Measurements from ENCODE around the gene HOXA7. TPM values are rescaled to one million over a fixed set of nuclear protein-coding genes. Genes with fewer than 3 reads are reported as not detected.

Gene HOXA7
- total RNA-seq, 1 experiment from 2014 or later = 2.6 TPM

- intact Hi-C loops (cut with micrococcal nuclease) = no loop called here
- Histone ChIP-seq H4K20me1 (ENCODE audit: low read length) (no peaks in the 10 kb centered on the region), H3K27me3 (ENCODE audit: low read length) (no peaks in the 10 kb centered on the region), H3K36me3 (ENCODE audit: low read depth, low read length) (0 out of 2 replicates have a peak, but pooled peaks cover 4% of the 10 kb centered on the region), H3F3A (ENCODE audit: low read length, unreplicated experiment) (no peaks in the 10 kb centered on the region), H3K4me3 (ENCODE audit: low read length) (peak within 1 kb of the TSS; percentile 84), H3K79me2 (ENCODE audit: low read length) (peaks cover 100% of the 10 kb centered on the region), H3K27ac (ENCODE audit: low read length) (peak within 1 kb of the TSS; percentile 97), H3K9me3 (ENCODE audit: low read length) (no peaks in the 10 kb centered on the region), H3K9me2 (replicated peaks; ENCODE audit: low read length) (no peaks in the 10 kb centered on the region), H3K9ac (ENCODE audit: low read length) (peak within 1 kb of the TSS; percentile 90), H2AFZ (ENCODE audit: low read length) (0 out of 2 replicates have a peak within 1 kb of the TSS, but pooled peaks have one; percentile 41), H3K4me2 (ENCODE audit: low read length) (peak within 1 kb of the TSS; percentile 93), H3K4me1 (ENCODE audit: insufficient read depth, low read length) (peaks cover 18% of the 10 kb centered on the region)
- ChIA-PET CTCF (no interaction called here), POLR2A (ENCODE audit: unreplicated experiment) (interaction anchor here (0.6 to 1.6 kb wide), 5 partner anchors 9 to 77 kb away, joined by 3 to 5 read pairs (median 4); no protein-coding TSS in a partner anchor)
- peak; percentile 1 for ATAC-seq
- BruUV-seq (replicated peaks) = no TSS peak
- no peak for TF ChIP-seq CTCF (conservative IDR thresholded peaks at IDR 0.05; ENCODE audit: low read depth, low read length)
- no peak for TF ChIP-seq EZH2 (IDR thresholded peaks at IDR 0.05; ENCODE audit: low read length, unreplicated experiment)
- TF ChIP-seq EZH2phosphoT487 (IDR thresholded peaks at IDR 0.05; ENCODE audit: borderline replicate concordance, low read length) = no peak
- DNase-seq = peak; percentile 73
Observed at GRCh38 chr7:27173956-27174873, 17.7 kb upstream of the HOXA7 start, which contains the start of gene HOXA10. TSS of gene HOXA10 (minus strand) at chr7:27174320. CDS start at chr7:27174306, 14 bp downstream.

GRCh38 chr7:27173511-27173955 is 17.1 kb upstream of the HOXA7 start:
- Histone ChIP-seq H3K9ac (ENCODE audit: low read length) (peak overlapping the region; percentile 90), H3K4me1 (ENCODE audit: insufficient read depth, low read length) (peaks cover 18% of the 10 kb centered on the region), H2AFZ (ENCODE audit: low read length) (no peak overlapping the region), H3K27me3 (ENCODE audit: low read length) (no peaks in the 10 kb centered on the region), H3K27ac (ENCODE audit: low read length) (peak overlapping the region; percentile 97), H3K4me2 (ENCODE audit: low read length) (peak overlapping the region; percentile 93), H3K36me3 (ENCODE audit: low read depth, low read length) (0 out of 2 replicates have a peak, but pooled peaks cover 4% of the 10 kb centered on the region), H3F3A (ENCODE audit: low read length, unreplicated experiment) (no peaks in the 10 kb centered on the region), H3K4me3 (ENCODE audit: low read length) (peak overlapping the region; percentile 84), H3K9me2 (replicated peaks; ENCODE audit: low read length) (no peaks in the 10 kb centered on the region), H3K79me2 (ENCODE audit: low read length) (peaks cover 100% of the 10 kb centered on the region), H4K20me1 (ENCODE audit: low read length) (no peaks in the 10 kb centered on the region), H3K9me3 (ENCODE audit: low read length) (no peaks in the 10 kb centered on the region)
- TF ChIP-seq CTCF (conservative IDR thresholded peaks at IDR 0.05; ENCODE audit: low read depth, low read length) (no peak), EZH2 (IDR thresholded peaks at IDR 0.05; ENCODE audit: low read length, unreplicated experiment) (no peak), EZH2phosphoT487 (IDR thresholded peaks at IDR 0.05; ENCODE audit: borderline replicate concordance, low read length) (no peak)
- intact Hi-C loops (cut with micrococcal nuclease) = no loop called here
- no peak for DNase-seq
- ChIA-PET POLR2A (ENCODE audit: unreplicated experiment) (interaction anchor here (0.8 to 1.1 kb wide), 2 partner anchors 11 to 31 kb away, joined by 5 to 6 read pairs; no protein-coding TSS in a partner anchor), CTCF (interaction anchor here (0.5 kb wide), 1 partner anchor 489 kb away, joined by 3 read pairs; the partner anchor contains the start of gene HIBADH)
- BruUV-seq (replicated peaks) = no TSS peak
- no peak; the same call in 1 of the 2 replicates for ATAC-seq

Measured in PC-3 (cell line).